Measurements from ENCODE around the gene PTPRN2.

- TF ChIP-seq CTCF (IDR thresholded peaks at IDR 0.05) (no peak), ZFX (IDR thresholded peaks at IDR 0.05; ENCODE audit: borderline replicate concordance) (no peak)
Measured at GRCh38 chr7:157974678-157975230, 612.9 kb downstream of the PTPRN2 start.
